HG02885 (cell line): ENCODE results near the gene CCDC34.
"Not testable (repeated sequence)": the region's sequence is repeated elsewhere in the genome, so short reads cannot be mapped to it uniquely, and the experiment has no call there.

Experiments
- ATAC-seq: cut with Tn5 transposase; IDR thresholded peaks from one replicate; pipeline ENCODE4 v1.9.1; 2021; ENCODE audit warnings: mild to moderate bottlenecking; ENCODE audit not compliant: unreplicated experiment, poor library complexity

The CCDC34 gene

GRCh38 chr11:27367881-27368280, 4.9 kb upstream of the CCDC34 start:
- no peak for ATAC-seq

GRCh38 chr11:27363576-27364117, 632 bp upstream of the CCDC34 start:
- ATAC-seq = no peak

- ATAC-seq = no peak
Observed at GRCh38 chr11:27361649-27362431, 1.2 kb downstream of the CCDC34 start.

GRCh38 chr11:27358296-27358695, 4.7 kb downstream of the CCDC34 start:
- ATAC-seq = no peak

GRCh38 chr11:27357250-27357649, 5.8 kb downstream of the CCDC34 start:
- ATAC-seq = peak; percentile 31

GRCh38 chr11:27356624-27357222, 6.3 kb downstream of the CCDC34 start:
- ATAC-seq = no peak

GRCh38 chr11:27355575-27356104, 7.4 kb downstream of the CCDC34 start:
- ATAC-seq = no peak

GRCh38 chr11:27354359-27354965, 8.6 kb downstream of the CCDC34 start:
- ATAC-seq = no peak

GRCh38 chr11:27353593-27354358, 9.2 kb downstream of the CCDC34 start:
- no peak for ATAC-seq

- ATAC-seq = no peak
Observed at GRCh38 chr11:27352781-27353180, 10.2 kb downstream of the CCDC34 start.

- ATAC-seq = no peak
Observed at GRCh38 chr11:27350511-27350910, 12.5 kb downstream of the CCDC34 start.

GRCh38 chr11:27349919-27350318, 13.1 kb downstream of the CCDC34 start:
- ATAC-seq = no peak

GRCh38 chr11:27348340-27348873, 14.6 kb downstream of the CCDC34 start:
- no peak for ATAC-seq

GRCh38 chr11:27347359-27348339, 15.4 kb downstream of the CCDC34 start:
- no peak for ATAC-seq

- no peak for ATAC-seq
Observed at GRCh38 chr11:27339941-27340340, 23.1 kb downstream of the CCDC34 start.

- ATAC-seq = not testable (repeated sequence)
Observed at GRCh38 chr11:27334764-27335163, 28.3 kb downstream of the CCDC34 start.

GRCh38 chr11:27331981-27332380, 31.0 kb downstream of the CCDC34 start:
- ATAC-seq = no peak

- no peak for ATAC-seq
Observed at GRCh38 chr11:27330633-27331270, 32.3 kb downstream of the CCDC34 start.
